ENCODE results near the gene FOXD1. TPM values are rescaled to one million over a fixed set of nuclear protein-coding genes. Genes with fewer than 3 reads are reported as not detected.

The FOXD1 gene
- total RNA-seq, 1 donor from 2014 or later, result 7.1 TPM

DNA sequence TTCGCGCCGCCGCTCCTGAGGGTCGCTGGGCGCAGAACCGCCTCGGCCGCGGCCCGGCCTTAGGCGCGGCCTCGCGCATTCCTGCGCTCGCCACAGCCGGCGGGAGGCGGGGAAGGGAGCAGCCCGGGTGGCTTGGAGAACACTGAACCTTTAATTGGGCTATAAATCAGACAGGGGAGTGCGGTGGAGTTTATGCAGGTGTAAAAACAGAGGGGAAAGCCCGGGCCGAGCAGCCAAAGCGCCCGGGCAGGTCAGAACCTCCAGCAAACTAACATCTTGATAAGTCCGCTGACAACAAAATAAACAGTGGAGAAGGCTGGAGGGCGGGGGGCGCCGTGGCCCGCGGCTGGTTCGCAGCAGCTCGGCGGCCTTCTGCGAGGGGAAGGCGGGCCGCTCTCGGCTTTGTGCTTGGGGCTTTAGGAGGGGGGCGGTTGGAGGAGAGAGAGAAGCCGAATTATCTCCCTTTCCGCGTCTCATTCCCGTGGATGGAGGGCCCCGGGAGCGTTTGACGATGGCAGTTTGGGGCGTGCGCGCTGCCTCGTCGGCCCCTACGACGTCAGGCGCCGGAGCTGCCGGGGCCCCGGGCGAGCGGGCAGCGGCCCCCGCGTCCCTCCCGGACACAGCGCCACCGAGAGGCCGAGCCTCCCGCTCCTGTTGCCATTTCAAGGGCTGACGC lies 11.3 kb downstream of the FOXD1 start:
- peak in 1 of 2 donors; percentile 79 for DNase-seq (ENCODE audit: low spot score in 2 of 2)
- H3K9me3 ChIP-seq, result no peaks in the 10 kb centered on the region
- H3K36me3 ChIP-seq, result no peaks in the 10 kb centered on the region
- peaks cover 4 to 17% of the 10 kb centered on the region in 2 donors for H3K4me1 ChIP-seq
- peak overlapping the region; percentile 86 for H3K27ac ChIP-seq
- TF ChIP-seq, protein P1, sequence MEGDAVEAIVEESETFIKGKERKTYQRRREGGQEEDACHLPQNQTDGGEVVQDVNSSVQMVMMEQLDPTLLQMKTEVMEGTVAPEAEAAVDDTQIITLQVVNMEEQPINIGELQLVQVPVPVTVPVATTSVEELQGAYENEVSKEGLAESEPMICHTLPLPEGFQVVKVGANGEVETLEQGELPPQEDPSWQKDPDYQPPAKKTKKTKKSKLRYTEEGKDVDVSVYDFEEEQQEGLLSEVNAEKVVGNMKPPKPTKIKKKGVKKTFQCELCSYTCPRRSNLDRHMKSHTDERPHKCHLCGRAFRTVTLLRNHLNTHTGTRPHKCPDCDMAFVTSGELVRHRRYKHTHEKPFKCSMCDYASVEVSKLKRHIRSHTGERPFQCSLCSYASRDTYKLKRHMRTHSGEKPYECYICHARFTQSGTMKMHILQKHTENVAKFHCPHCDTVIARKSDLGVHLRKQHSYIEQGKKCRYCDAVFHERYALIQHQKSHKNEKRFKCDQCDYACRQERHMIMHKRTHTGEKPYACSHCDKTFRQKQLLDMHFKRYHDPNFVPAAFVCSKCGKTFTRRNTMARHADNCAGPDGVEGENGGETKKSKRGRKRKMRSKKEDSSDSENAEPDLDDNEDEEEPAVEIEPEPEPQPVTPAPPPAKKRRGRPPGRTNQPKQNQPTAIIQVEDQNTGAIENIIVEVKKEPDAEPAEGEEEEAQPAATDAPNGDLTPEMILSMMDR (IDR thresholded peaks at IDR 0.05), result peak; percentile 30 to 77 (median 59)
- intact Hi-C loops (cut with DNase I), result loop anchor here (2.0 to 5.0 kb wide), 2 partner anchors 16 to 125 kb away; no protein-coding TSS in a partner anchor
- no peaks in the 10 kb centered on the region for H3K27me3 ChIP-seq
- H3K4me3 ChIP-seq, result peak overlapping the region; percentile 44 to 61

DNA sequence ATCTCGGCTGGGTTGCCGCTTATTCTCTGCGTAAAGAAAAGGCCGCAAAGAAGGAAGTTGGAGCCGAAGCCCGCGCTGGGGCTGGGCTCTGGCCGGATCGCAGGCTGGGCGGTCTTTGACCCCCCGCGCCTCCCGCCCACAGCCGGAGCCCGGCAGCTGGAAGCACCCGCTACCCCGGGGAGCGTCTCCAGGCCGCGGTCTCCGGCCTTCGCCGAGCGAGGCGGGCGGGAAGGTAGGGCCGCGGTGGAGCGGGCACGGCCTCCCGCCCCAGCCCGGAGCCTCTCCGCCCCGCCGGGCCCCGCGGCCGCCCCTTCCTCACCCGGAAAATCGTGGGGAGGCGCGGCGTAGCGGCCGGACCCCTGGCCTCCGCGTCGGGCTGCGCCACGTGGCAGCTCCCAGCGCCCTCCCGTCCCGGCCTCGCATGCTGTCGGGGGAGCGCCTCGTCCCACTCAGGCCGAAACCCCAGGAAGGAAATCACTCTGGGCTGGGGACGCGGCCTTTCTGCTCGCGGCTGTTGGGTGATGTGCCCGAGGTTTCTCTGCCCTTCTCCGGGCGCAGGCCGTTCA lies 12.0 kb downstream of the FOXD1 start:
- no peak for DNase-seq (ENCODE audit: low spot score in 2 of 2)
- TF ChIP-seq, protein P1 (IDR thresholded peaks at IDR 0.05), result no peak
- intact Hi-C loops (cut with DNase I), result loop anchor here (2.0 to 5.0 kb wide), 2 partner anchors 16 to 124 kb away; no protein-coding TSS in a partner anchor
- no peaks in the 10 kb centered on the region for H3K27me3 ChIP-seq
- peak overlapping the region; percentile 86 for H3K27ac ChIP-seq
- no peaks in the 10 kb centered on the region for H3K9me3 ChIP-seq
- H3K36me3 ChIP-seq, result no peaks in the 10 kb centered on the region
- peaks cover 4 to 17% of the 10 kb centered on the region in 2 donors for H3K4me1 ChIP-seq
- H3K4me3 ChIP-seq, result peak overlapping the region; percentile 44 to 61

DNA sequence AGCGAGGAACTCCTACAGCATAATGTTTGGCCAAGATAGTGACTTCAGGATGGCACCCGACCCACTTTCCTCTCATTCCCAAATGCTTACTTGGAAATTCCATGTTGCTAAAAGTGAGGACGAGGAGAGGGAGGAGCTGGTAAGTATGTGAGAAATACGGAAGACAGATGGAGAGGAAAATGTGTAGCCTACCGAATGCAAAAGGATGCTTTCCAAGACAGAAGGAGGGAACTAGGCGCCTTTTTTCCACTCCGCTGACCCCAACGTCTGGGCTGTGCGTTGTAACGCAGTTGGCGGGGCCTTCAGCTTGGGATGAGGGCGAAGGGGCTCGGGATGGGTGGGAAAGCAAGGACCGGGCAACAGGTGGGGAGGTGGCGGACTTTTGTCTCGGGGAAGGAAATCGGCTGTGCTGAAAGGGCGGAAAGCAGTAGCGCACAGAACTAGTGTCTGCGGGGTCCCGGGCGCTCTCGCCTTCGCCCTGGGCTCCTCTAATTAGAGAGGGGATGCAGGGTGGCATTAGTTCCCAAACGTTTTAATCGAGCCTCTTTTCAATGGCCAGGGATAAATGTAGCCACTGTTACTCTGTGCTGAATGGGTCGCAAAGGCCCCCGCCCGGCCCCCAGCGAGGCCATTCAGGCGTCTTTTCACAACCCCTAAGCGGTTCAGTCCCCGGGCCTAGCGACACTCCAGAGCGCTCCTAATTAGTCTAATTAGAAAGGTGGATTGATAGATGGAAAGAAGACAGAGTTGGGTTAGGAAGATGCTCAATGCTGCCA lies 12.6 kb downstream of the FOXD1 start:
- no peaks in the 10 kb centered on the region for H3K9me3 ChIP-seq
- TF ChIP-seq, protein P1 (IDR thresholded peaks at IDR 0.05), result no peak
- peak overlapping the region in 1 of 2 donors; percentile 86 for H3K27ac ChIP-seq
- no peak for DNase-seq (ENCODE audit: low spot score in 2 of 2)
- no peaks in the 10 kb centered on the region for H3K36me3 ChIP-seq
- H3K4me1 ChIP-seq, result peaks cover 4 to 17% of the 10 kb centered on the region in 2 donors
- no peaks in the 10 kb centered on the region for H3K27me3 ChIP-seq
- peak overlapping the region in 1 of 2 donors; percentile 61 for H3K4me3 ChIP-seq
- intact Hi-C loops (cut with DNase I), result loop anchor here (2.0 to 5.0 kb wide), 2 partner anchors 15 to 124 kb away; no protein-coding TSS in a partner anchor

DNA sequence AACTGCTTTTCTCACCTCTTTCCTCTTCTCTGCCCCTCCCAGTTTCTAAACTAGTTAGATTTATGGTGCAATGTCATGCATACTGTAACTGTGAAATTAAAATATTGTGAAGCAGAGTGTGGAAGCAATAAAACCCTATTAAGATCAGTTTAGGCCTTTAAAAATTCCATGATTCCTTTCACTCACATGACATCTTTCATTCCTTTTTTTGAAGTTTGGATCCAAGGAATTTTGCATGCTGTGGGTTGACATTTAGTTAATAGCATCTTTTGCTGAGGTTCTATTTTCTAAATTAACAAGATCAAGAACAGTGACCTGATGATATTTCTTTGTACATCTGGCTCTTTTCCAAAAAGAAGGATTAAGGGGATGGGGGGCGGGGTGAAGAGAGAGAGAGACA lies 13.7 kb downstream of the FOXD1 start:
- Histone ChIP-seq H3K36me3 (no peaks in the 10 kb centered on the region), H3K27me3 (no peaks in the 10 kb centered on the region), H3K9me3 (no peaks in the 10 kb centered on the region), H3K27ac (no peak overlapping the region), H3K4me1 (peaks cover 4 to 17% of the 10 kb centered on the region in 2 donors), H3K4me3 (no peak overlapping the region)
- DNase-seq (ENCODE audit: low spot score in 2 of 2), result no peak
- TF ChIP-seq, protein P1 (IDR thresholded peaks at IDR 0.05), result no peak
- intact Hi-C loops (cut with DNase I), result loop anchor here (5.0 kb wide), 1 partner anchor 123 kb away; no protein-coding TSS in a partner anchor

DNA sequence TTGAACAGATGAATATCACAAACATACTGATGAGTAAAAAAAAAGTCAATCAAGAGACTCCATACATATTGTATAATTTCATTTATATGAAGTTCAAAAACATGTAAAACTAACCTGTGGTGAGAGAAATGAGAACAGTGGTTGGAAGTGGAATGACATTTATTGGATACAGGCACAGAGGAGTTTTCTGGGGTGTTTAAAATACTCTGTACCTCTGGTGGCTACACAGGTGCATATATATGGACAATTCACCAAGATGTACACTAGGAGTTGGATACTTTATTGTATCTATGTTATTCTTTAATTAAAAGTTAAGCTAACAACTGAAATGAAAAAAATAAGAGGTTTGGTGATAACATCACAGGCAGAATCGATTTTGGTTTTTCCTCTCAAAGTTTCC lies 14.1 kb downstream of the FOXD1 start:
- H3K4me1 ChIP-seq, result peaks cover 4 to 17% of the 10 kb centered on the region in 2 donors
- H3K4me3 ChIP-seq, result no peak overlapping the region
- H3K9me3 ChIP-seq, result no peaks in the 10 kb centered on the region
- H3K27me3 ChIP-seq, result no peaks in the 10 kb centered on the region
- intact Hi-C loops (cut with DNase I), result no loop called here
- H3K27ac ChIP-seq, result no peak overlapping the region
- DNase-seq (ENCODE audit: low spot score in 2 of 2), result no peak
- TF ChIP-seq, protein P1 (IDR thresholded peaks at IDR 0.05), result no peak
- no peaks in the 10 kb centered on the region for H3K36me3 ChIP-seq
